A673 (cell line): Measurements from ENCODE around the gene ILKAP. TPM values are rescaled to one million over a fixed set of nuclear protein-coding genes. Genes with fewer than 3 reads are reported as not detected.

Experiments used
- BruUV-seq: library from RNA; stranded (reverse); fragments of 400-500 nt; replicated peaks from 2 replicates; lab custom pipeline; 2021; lab: Mats Ljungman, UMichigan
- CTCF ChIA-PET: fragments of 300-600 bp; sonication (Branson Sonifier 250); formaldehyde crosslinking; loops from one replicate; lab custom pipeline; 2022; ENCODE audit warnings: antibody characterized with exemption; lab: Charles Lee
- POLR2A ChIA-PET: fragments of 300-600 bp; sonication (Branson Sonifier 250); formaldehyde crosslinking; loops from one replicate; lab custom pipeline; 2022; ENCODE audit warnings: antibody characterized with exemption; ENCODE audit not compliant: low non-redundant PET; lab: Charles Lee
- DNase-seq: peaks from one replicate; pipeline ENCODE4 v3.0.0-alpha.2; 2015; ENCODE audit warnings: low spot score
- H3K27ac ChIP-seq: fragments of 200-600 bp; sonication (generic); 2 replicates; pipeline ENCODE4 v1.5.1; 2016; ENCODE audit warnings: mixed run types, low read depth, mild to moderate bottlenecking, mixed read lengths, antibody characterized with exemption, low read length; ENCODE audit not compliant: poor library complexity, severe bottlenecking
- H3K27me3 ChIP-seq: fragments of 200-600 bp; sonication (generic); replicated peaks from 2 replicates; pipeline ENCODE4 v1.6.1; 2017; ENCODE audit warnings: mixed run types, low read depth, mild to moderate bottlenecking, mixed read lengths, antibody characterized with exemption, low read length; ENCODE audit not compliant: insufficient read depth, poor library complexity
- H3K36me3 ChIP-seq: fragments of 200-600 bp; sonication (generic); 2 replicates; pipeline ENCODE4 v1.6.1; 2016; ENCODE audit warnings: mixed run types, mild to moderate bottlenecking, mixed read lengths, antibody characterized with exemption, low read length; ENCODE audit not compliant: insufficient read depth, poor library complexity, severe bottlenecking
- H3K4me1 ChIP-seq: fragments of 200-600 bp; sonication (generic); 2 replicates; pipeline ENCODE4 v1.6.1; 2017; ENCODE audit warnings: mixed run types, mild to moderate bottlenecking, mixed read lengths, antibody characterized with exemption, low read length; ENCODE audit not compliant: insufficient read depth, poor library complexity, severe bottlenecking
- H3K4me3 ChIP-seq: fragments of 200-600 bp; sonication (generic); 2 replicates; pipeline ENCODE4 v1.5.1; 2016; ENCODE audit warnings: low read depth, mixed run types, mild to moderate bottlenecking, mixed read lengths, low read length; ENCODE audit not compliant: poor library complexity, severe bottlenecking
- H3K9me3 ChIP-seq: fragments of 200-600 bp; sonication (generic); 2 replicates; pipeline ENCODE4 v1.6.1; 2016; ENCODE audit warnings: mixed run types, low read depth, mild to moderate bottlenecking, mixed read lengths, antibody characterized with exemption, low read length; ENCODE audit not compliant: poor library complexity, severe bottlenecking
- CTCF ChIP-seq: fragments of 300-800, 200-600 bp; sonication (generic); conservative IDR thresholded peaks from 2 replicates; pipeline ENCODE4 v1.5.1; 2017; ENCODE audit warnings: low read depth, mild to moderate bottlenecking, antibody characterized with exemption, low read length, moderate library complexity, mixed read lengths
- EZH2 ChIP-seq: fragments of 200-600 bp; sonication (generic); IDR thresholded peaks from 2 replicates; pipeline ENCODE4 v1.6.1; 2017; ENCODE audit warnings: borderline replicate concordance, low read depth, mild to moderate bottlenecking, mixed read lengths, antibody characterized with exemption, low read length; ENCODE audit not compliant: poor library complexity, severe bottlenecking
- intact Hi-C: fragments of 100-400 bp; cut with micrococcal nuclease; formaldehyde crosslinking; loops from one replicate; pipeline ENCODE4 v1.10.0; 2022; ENCODE audit not compliant: unreplicated experiment
- total RNA-seq: library from RNA; stranded (reverse); gene quantifications from 2 replicates; pipeline ENCODE4 v1.2.3, GENCODE V29; 2021

The ILKAP gene
- total RNA-seq, 1 experiment from 2014 or later, result 71.6 TPM

GRCh38 chr2:238251986-238252385 is 48.5 kb upstream of the ILKAP start:
- intact Hi-C loops, result no loop called here
- Histone ChIP-seq H3K27me3 (no peaks in the 10 kb centered on the region), H3K9me3 (no peaks in the 10 kb centered on the region), H3K4me1 (no peaks in the 10 kb centered on the region), H3K4me3 (no peak overlapping the region), H3K36me3 (no peaks in the 10 kb centered on the region), H3K27ac (no peak overlapping the region)
- ChIA-PET CTCF (no interaction called here), POLR2A (no interaction called here)
- no TSS peak for BruUV-seq
- TF ChIP-seq EZH2, result no peak
- TF ChIP-seq CTCF, result no peak
- DNase-seq, result no peak

DNA sequence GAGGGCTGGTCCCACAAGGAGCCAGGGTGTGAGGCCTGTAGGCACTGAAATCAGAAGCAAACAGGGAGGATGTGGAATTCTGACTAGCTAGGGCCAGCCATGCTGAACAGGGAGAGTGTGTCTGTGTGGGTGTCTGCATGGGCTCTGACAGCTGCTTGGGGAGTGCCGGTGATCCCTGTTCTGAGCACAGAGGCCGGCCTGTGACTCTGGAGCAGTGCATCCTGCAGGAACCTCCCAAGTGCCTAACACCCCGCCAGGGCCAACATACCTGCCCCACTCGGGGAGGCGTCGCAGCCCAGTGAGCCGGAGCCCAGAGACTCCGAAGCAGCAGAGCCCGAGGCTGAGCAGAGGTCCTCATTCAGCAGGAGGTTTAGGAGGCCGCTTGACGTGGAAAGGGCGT is 47.8 kb upstream of the ILKAP start:
- intact Hi-C loops, result no loop called here

DNA sequence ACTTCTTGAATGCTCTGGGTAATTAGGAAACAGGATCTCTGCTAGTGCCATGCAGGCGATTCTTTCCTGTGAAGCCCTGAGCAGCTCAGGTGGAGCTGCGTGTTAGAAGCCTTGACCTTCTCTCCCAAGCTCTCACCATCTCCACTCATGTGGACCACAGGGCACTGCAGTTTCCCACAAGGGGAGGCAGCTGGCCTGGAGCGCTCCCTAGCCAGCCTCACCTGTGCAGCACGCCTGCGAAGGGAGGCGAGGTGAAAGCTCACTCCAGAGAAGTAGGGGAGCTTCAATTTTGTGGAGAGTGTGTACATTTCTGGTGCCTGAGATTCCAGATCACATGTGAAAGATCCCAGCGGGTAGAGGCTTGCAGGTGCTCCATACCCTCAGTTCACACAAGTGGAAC is 47.4 kb upstream of the ILKAP start:
- no peak overlapping the region for H3K27ac ChIP-seq
- intact Hi-C loops, result no loop called here
- H3K9me3 ChIP-seq, result no peaks in the 10 kb centered on the region
- H3K36me3 ChIP-seq, result no peaks in the 10 kb centered on the region
- no TSS peak for BruUV-seq
- H3K27me3 ChIP-seq, result no peaks in the 10 kb centered on the region
- no peak for TF ChIP-seq EZH2
- TF ChIP-seq CTCF, result no peak
- no peaks in the 10 kb centered on the region for H3K4me1 ChIP-seq
- CTCF ChIA-PET, result no interaction called here
- no peak overlapping the region for H3K4me3 ChIP-seq
- no peak for DNase-seq
- POLR2A ChIA-PET, result no interaction called here

More for the DNA sequence above, 47.8 kb upstream of the ILKAP start:
- Histone ChIP-seq H3K27ac (no peak overlapping the region), H3K4me1 (no peaks in the 10 kb centered on the region), H3K9me3 (no peaks in the 10 kb centered on the region), H3K4me3 (no peak overlapping the region), H3K36me3 (no peaks in the 10 kb centered on the region), H3K27me3 (no peaks in the 10 kb centered on the region)
- no TSS peak for BruUV-seq
- POLR2A ChIA-PET, result no interaction called here
- TF ChIP-seq CTCF (no peak), EZH2 (no peak)
- CTCF ChIA-PET, result no interaction called here
- DNase-seq, result no peak
